GM12878 (cell line): ENCODE results near the gene ANXA2R. TPM values are rescaled to one million over a fixed set of nuclear protein-coding genes. Genes with fewer than 3 reads are reported as not detected.
"Not testable (repeated sequence)": the region's sequence is repeated elsewhere in the genome, so short reads cannot be mapped to it uniquely, and the experiment has no call there.

ENCODE experiments used
- ATAC-seq: fragments of 200-7000 bp; cut with Tn5 transposase; 3 replicates; pipeline ENCODE4 v1.9.1; 2020; ENCODE audit warnings: mild to moderate bottlenecking, moderate library complexity
- BruUV-seq: library from RNA; stranded (reverse); fragments of 400-500 nt; replicated peaks from 2 replicates; lab custom pipeline; 2021; lab: Mats Ljungman, UMichigan
- CTCF ChIA-PET: fragments of 300-600 bp; sonication (Branson Sonifier 250); formaldehyde crosslinking; extraction: SDS; loops from one replicate; lab custom pipeline; 2021; ENCODE audit warnings: inconsistent platforms; lab: Yijun Ruan, JAX
- POLR2A ChIA-PET: fragments of 350-600 bp; formaldehyde crosslinking; extraction: SDS; loops from one replicate; lab custom pipeline; 2021; ENCODE audit warnings: inconsistent platforms; lab: Charles Lee
- RAD21 ChIA-PET: fragments of 300-600 bp; sonication (Branson Sonifier 250); formaldehyde crosslinking; loops from one replicate; lab custom pipeline; 2023; ENCODE audit warnings: antibody characterized with exemption; ENCODE audit not compliant: unreplicated experiment; lab: Charles Lee
- SMC1A ChIA-PET: fragments of 300-600 bp; sonication (Branson Sonifier 250); formaldehyde crosslinking; loops from one replicate; lab custom pipeline; 2023; ENCODE audit not compliant: unreplicated experiment, uncharacterized antibody; lab: Charles Lee
- DNase-seq: peaks from one replicate; pipeline ENCODE4 v3.0.0-alpha.2; 2011; ENCODE audit warnings: low read depth, low spot score
- FAIRE-seq: peaks from 3 replicates; lab custom pipeline; 2011; peaks lifted over from hg19 to GRCh38; lab: Jason Lieb, UNC
- H2AFZ ChIP-seq: 2 replicates; pipeline ENCODE4 v1.6.0; 2011; ENCODE audit warnings: low read depth, low read length, control low read depth; ENCODE audit not compliant: control insufficient read depth
- H3K27ac ChIP-seq: 2 replicates; pipeline ENCODE4 v1.5.1; 2011; ENCODE audit warnings: control low read depth; ENCODE audit not compliant: control insufficient read depth, insufficient read depth
- H3K27me3 ChIP-seq, 2 experiments: replicated peaks in 1 of 2; 2 replicates each; pipeline versions ENCODE4 v1.6.0 to v1.6.1; 2011; ENCODE audit warnings: low read length in 1 of 2; ENCODE audit not compliant: control insufficient read depth in 2 of 2, insufficient read depth in 2 of 2
- H3K36me3 ChIP-seq, 2 experiments: 2 replicates each; pipeline ENCODE4 v1.5.1; 2011; ENCODE audit warnings: low read length in 1 of 2; ENCODE audit not compliant: control insufficient read depth in 2 of 2, insufficient read depth in 2 of 2
- H3K4me1 ChIP-seq: 2 replicates; pipeline ENCODE4 v1.6.1; 2011; ENCODE audit warnings: mild to moderate bottlenecking, low read length, moderate library complexity, mixed read lengths; ENCODE audit not compliant: control insufficient read depth, insufficient read depth
- H3K4me2 ChIP-seq: 2 replicates; pipeline ENCODE4 v1.6.0; 2011; ENCODE audit warnings: control low read depth; ENCODE audit not compliant: control insufficient read depth, insufficient read depth
- H3K4me3 ChIP-seq: fragments of 200-600 bp; sonication (generic); 2 replicates; pipeline ENCODE4 v1.5.1; 2016
- H3K79me2 ChIP-seq: 2 replicates; pipeline ENCODE4 v1.6.0; 2011; ENCODE audit warnings: low read length; ENCODE audit not compliant: control insufficient read depth, insufficient read depth
- H3K9ac ChIP-seq: 2 replicates; pipeline ENCODE4 v1.8.0; 2011; ENCODE audit warnings: low read length, control low read depth, mixed read lengths; ENCODE audit not compliant: control insufficient read depth, insufficient read depth
- H3K9me3 ChIP-seq: replicated peaks from 3 replicates; pipeline ENCODE4 v1.5.1; 2011; ENCODE audit warnings: mild to moderate bottlenecking, low read length; ENCODE audit not compliant: control insufficient read depth, insufficient read depth
- H4K20me1 ChIP-seq: 2 replicates; pipeline ENCODE4 v1.6.0; 2011; ENCODE audit not compliant: control insufficient read depth, insufficient read depth
- ZBTB40 ChIP-seq: fragments of 450-650 bp; IDR thresholded peaks from 2 replicates; pipeline ENCODE4 v1.6.1; 2016; ENCODE audit warnings: mild to moderate bottlenecking, moderate library complexity, borderline replicate concordance
- ZNF384 ChIP-seq: IDR thresholded peaks from 2 replicates; pipeline ENCODE4 v1.6.1; 2012; ENCODE audit warnings: low read depth, mild to moderate bottlenecking, low read length, improper control_type of control experiment, borderline replicate concordance
- WGBS: methylation state at CpG from one replicate; pipeline ENCODE4 v1.1.6; 2016; ENCODE audit warnings: low lambda C conversion rate; ENCODE audit not compliant: insufficient replicate concordance, insufficient coverage; ENCODE audit errors: missing lambda C conversion rate; 5-methylcytosine and 5-hydroxymethylcytosine counted together
- in situ Hi-C: fragments of 300-500 bp; cut with MboI; formaldehyde crosslinking; loops from 9 replicates; pipeline ENCODE4 v1.14.3; 2018; ENCODE audit warnings: mixed read lengths
- intact Hi-C: fragments of 100-400 bp; cut with micrococcal nuclease; formaldehyde crosslinking; loops from one replicate; pipeline ENCODE4 v1.14.2; 2022; ENCODE audit not compliant: unreplicated experiment
- polyA plus RNA-seq, 11 experiments: library from polyadenylated mRNA; depleted of rRNA in 4 of 11; unstranded in 6 of 11; stranded (reverse) in 5 of 11; fragments of >200 nt; fragmentation: Nextera tagmentation in 4 of 11; fragmentation: Illumina TruSeq in 1 of 11; extraction: Ambion mirVana in 4 of 11; extraction: Trizol in 1 of 11; gene quantifications; 1 replicate in 1 of 11; 2 replicates in 10 of 11; pipeline versions ENCODE4 v1.2.1 to v1.2.3, GENCODE V29; 2011 to 2016; ENCODE audit warnings: inconsistent platforms in 2 of 11, missing spikeins in 2 of 11, low read depth in 1 of 11
- total RNA-seq, 4 experiments: library from RNA; depleted of rRNA in 3 of 4; stranded (reverse); fragments of >200 nt in 3 of 4; fragmentation: Illumina TruSeq in 1 of 4; extraction: Trizol in 1 of 4; gene quantifications; 2 replicates each; pipeline versions ENCODE4 v1.2.1 to v1.2.3, GENCODE V29; 2013 to 2021

ANXA2R gene
- total and polyA plus RNA-seq, 10 of the 15 experiments (the other 5 are each of a cell fraction or from before 2014, with no cell fraction given), result 2.3 to 7.8 (median 4.4) TPM

DNA sequence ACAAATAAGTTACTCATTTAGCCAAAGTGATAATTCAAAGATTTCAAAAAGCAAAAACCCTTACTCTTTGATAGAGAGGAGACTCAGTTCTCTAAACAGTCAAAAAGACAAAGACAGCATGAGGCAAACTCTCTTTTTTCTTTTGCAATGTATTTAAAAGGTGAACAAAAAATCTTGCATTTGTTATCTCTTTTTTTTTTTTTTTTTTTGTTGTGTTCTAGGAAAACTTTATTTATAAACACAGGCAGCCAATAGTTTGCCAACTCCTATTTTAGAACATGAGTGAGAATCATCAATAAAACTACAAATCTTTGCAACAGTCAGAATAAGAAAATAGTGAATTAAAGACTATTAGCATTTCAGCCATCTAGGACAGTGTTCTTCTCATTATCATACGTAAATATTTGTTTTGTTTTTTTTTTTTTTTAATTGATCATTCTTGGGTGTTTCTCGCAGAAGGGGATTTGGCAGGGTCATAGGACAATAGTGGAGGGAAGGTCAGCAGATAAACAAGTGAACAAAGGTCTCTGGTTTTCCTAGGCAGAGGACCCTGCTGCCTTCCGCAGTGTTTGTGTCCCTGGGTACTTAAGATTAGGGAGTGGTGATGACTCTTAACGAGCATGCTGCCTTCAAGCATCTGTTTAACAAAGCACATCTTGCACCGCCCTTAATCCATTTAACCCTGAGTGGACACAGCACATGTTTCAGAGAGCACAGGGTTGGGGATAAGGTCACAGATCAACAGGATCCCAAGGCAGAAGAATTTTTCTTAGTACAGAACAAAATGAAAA, 46.2 kb upstream of the ANXA2R start:
- H3K4me3 ChIP-seq, intact Hi-C loops, SMC1A ChIA-PET, H3K9ac ChIP-seq, H3K4me2 ChIP-seq, DNase-seq, in situ Hi-C loops, ATAC-seq, POLR2A ChIA-PET, RAD21 ChIA-PET, H3K4me1 ChIP-seq, CTCF ChIA-PET, H3K79me2 ChIP-seq, H4K20me1 ChIP-seq, H3K27ac ChIP-seq, H2AFZ ChIP-seq, FAIRE-seq, BruUV-seq, H3K27me3 ChIP-seq, H3K36me3 ChIP-seq, H3K9me3 ChIP-seq: not testable (repeated sequence)
- TF ChIP-seq ZBTB40 (peak; percentile 83), ZNF384 (0 out of 2 replicates have a peak, but pooled peaks have one; percentile 31)
- WGBS, result 100% methylated on average over 2 of the region's 5 CpGs
